ENCODE data around the gene ZNF580. TPM values are rescaled to one million over a fixed set of nuclear protein-coding genes. Genes with fewer than 3 reads are reported as not detected.

ZNF580 gene
- polyA plus RNA-seq, 1 donor (not counting 4 experiments of a cell fraction or from before 2014, with no cell fraction given) = 3.0 TPM

- H3K4me1 ChIP-seq (ENCODE audit: control insufficient read depth, extremely low read depth, insufficient read depth, low read length) = peaks cover 7% of the 10 kb centered on the region
- no peak for FAIRE-seq
- peaks cover 2% of the 10 kb centered on the region for H3K79me2 ChIP-seq (ENCODE audit: control insufficient read depth, insufficient read depth, low read length)
- DNase-seq (ENCODE audit: low read depth, low spot score) = no peak
- H4K20me1 ChIP-seq (ENCODE audit: control insufficient read depth, extremely low read depth, insufficient read depth, low read length) = peaks cover 3% of the 10 kb centered on the region
- H3K9me1 ChIP-seq (ENCODE audit: control insufficient read depth, extremely low read depth, insufficient read depth, low read length) = no peaks in the 10 kb centered on the region
- H3K4me2 ChIP-seq (ENCODE audit: control insufficient read depth, extremely low read depth, insufficient read depth, low read depth, low read length) = no peak overlapping the region
- H2AFZ ChIP-seq (ENCODE audit: control insufficient read depth, low read length) = no peak overlapping the region
- no peak overlapping the region for H3K27ac ChIP-seq (ENCODE audit: control insufficient read depth, insufficient read depth, low read length)
- no peak for TF ChIP-seq CTCF (optimal IDR thresholded peaks at IDR 0.05 in 1 of 3, IDR thresholded peaks at IDR 0.05 in 1 of 3, conservative IDR thresholded peaks at IDR 0.05 in 1 of 3; ENCODE audit: extremely low read depth in 1 of 3, insufficient read depth in 2 of 3, low read length in 3 of 3)
- TF ChIP-seq EZH2 (IDR thresholded peaks at IDR 0.05; ENCODE audit: low read length) = no peak
- dilution Hi-C loops (cut with MboI; ENCODE audit: extremely low pct_ligation_motif_present, low sequenced_read_pairs) = no loop called here
- H3K9ac ChIP-seq (ENCODE audit: control insufficient read depth, extremely low read depth, insufficient read depth, low read length) = no peak overlapping the region
- H3K27me3 ChIP-seq (ENCODE audit: control insufficient read depth, extremely low read depth, insufficient read depth, low read length) = no peaks in the 10 kb centered on the region
- peaks cover 5 to 8% of the 10 kb centered on the region in 2 experiments for H3K36me3 ChIP-seq (ENCODE audit: control insufficient read depth in 2 of 2, extremely low read depth in 1 of 2, insufficient read depth in 2 of 2, low read length in 2 of 2)
- H3K4me3 ChIP-seq (ENCODE audit: control insufficient read depth in 2 of 3, extremely low read depth in 1 of 3, insufficient read depth in 2 of 3, low read depth in 1 of 3, low read length in 3 of 3) = no peak overlapping the region
- H3K9me3 ChIP-seq (ENCODE audit: control insufficient read depth, low read depth, low read length) = no peaks in the 10 kb centered on the region
Measured at GRCh38 chr19:55619286-55619685, 21.5 kb upstream of the ZNF580 start.

- peaks cover 5 to 6% of the 10 kb centered on the region in 2 experiments for H3K36me3 ChIP-seq (ENCODE audit: control insufficient read depth in 2 of 2, extremely low read depth in 1 of 2, insufficient read depth in 2 of 2, low read length in 2 of 2)
- FAIRE-seq (no peak), DNase-seq (ENCODE audit: low read depth, low spot score) (no peak)
- H3K4me3 ChIP-seq (ENCODE audit: control insufficient read depth in 2 of 3, extremely low read depth in 1 of 3, insufficient read depth in 2 of 3, low read depth in 1 of 3, low read length in 3 of 3) = no peak overlapping the region
- H3K4me1 ChIP-seq (ENCODE audit: control insufficient read depth, extremely low read depth, insufficient read depth, low read length) = peaks cover 13% of the 10 kb centered on the region
- TF ChIP-seq EZH2 (IDR thresholded peaks at IDR 0.05; ENCODE audit: low read length) (no peak), CTCF (optimal IDR thresholded peaks at IDR 0.05 in 1 of 3, IDR thresholded peaks at IDR 0.05 in 1 of 3, conservative IDR thresholded peaks at IDR 0.05 in 1 of 3; ENCODE audit: extremely low read depth in 1 of 3, insufficient read depth in 2 of 3, low read length in 3 of 3) (no peak)
- H3K9me3 ChIP-seq (ENCODE audit: control insufficient read depth, low read depth, low read length) = no peaks in the 10 kb centered on the region
- H3K27ac ChIP-seq (ENCODE audit: control insufficient read depth, insufficient read depth, low read length) = no peak overlapping the region
- dilution Hi-C loops (cut with MboI; ENCODE audit: extremely low pct_ligation_motif_present, low sequenced_read_pairs) = no loop called here
- no peaks in the 10 kb centered on the region for H3K9me1 ChIP-seq (ENCODE audit: control insufficient read depth, extremely low read depth, insufficient read depth, low read length)
- no peak overlapping the region for H3K9ac ChIP-seq (ENCODE audit: control insufficient read depth, extremely low read depth, insufficient read depth, low read length)
- H3K27me3 ChIP-seq (ENCODE audit: control insufficient read depth, extremely low read depth, insufficient read depth, low read length) = no peaks in the 10 kb centered on the region
- H4K20me1 ChIP-seq (ENCODE audit: control insufficient read depth, extremely low read depth, insufficient read depth, low read length) = peaks cover 3% of the 10 kb centered on the region
- no peak overlapping the region for H2AFZ ChIP-seq (ENCODE audit: control insufficient read depth, low read length)
- no peak overlapping the region for H3K4me2 ChIP-seq (ENCODE audit: control insufficient read depth, extremely low read depth, insufficient read depth, low read depth, low read length)
- H3K79me2 ChIP-seq (ENCODE audit: control insufficient read depth, insufficient read depth, low read length) = no peaks in the 10 kb centered on the region
Measured at GRCh38 chr19:55620410-55621204, 20.2 kb upstream of the ZNF580 start.
